Dedifferentiated amniotic fluid mesenchymal stem cell (primary cell): ENCODE data around the gene HECTD1.
"Not testable (repeated sequence)": the region's sequence is repeated elsewhere in the genome, so short reads cannot be mapped to it uniquely, and the experiment has no call there.

Experiments
- DNase-seq: peaks from one replicate; pipeline ENCODE4 v3.0.0-alpha.2; 2016; ENCODE audit errors: extremely low spot score

Gene HECTD1

DNA sequence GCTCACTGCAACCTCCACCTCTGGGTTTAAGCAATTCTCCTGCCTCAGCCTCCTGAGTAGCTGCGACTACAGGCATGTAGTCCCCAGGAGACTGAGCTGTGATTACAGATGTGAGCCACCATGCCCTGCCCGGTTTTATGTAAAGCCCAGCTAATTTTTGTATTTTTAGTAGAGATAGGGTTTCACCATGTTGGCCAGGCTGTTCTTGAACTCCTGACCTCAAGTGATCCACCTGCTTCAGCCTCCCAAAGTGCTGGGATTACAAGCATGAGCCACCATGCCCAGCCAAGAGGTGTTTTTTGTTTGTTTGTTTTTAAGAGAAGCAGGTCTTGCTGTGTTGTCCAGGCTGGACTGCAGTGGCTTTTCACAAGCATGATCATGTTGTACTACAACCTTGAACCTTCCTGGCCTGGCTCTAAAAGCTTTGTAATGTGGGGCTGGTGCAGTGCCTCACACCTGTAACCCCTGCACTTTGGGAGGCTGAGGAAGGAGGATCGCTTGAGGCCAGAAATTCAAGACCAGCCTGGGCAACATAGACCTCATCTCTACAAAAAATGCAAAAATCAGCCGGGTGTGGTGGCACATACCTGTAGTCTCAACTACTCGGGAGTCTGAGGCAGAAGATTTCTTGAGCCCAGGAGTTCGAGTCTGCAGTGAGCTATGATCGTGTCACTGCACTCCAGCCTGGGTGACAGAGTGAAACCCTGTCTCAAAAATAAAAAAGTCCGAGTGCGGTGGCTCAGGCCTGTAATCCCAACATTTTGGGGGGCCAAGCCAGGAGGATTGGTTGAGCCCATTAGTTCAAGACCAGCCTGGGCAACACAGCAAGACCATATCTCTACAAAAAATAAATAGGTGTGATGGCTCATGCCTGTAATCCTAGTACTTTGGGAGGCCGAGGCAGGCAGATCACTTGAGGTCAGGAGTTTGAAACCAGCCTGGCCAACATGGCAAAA is 113.4 kb downstream of the HECTD1 start:
- DNase-seq: not testable (repeated sequence)

DNA sequence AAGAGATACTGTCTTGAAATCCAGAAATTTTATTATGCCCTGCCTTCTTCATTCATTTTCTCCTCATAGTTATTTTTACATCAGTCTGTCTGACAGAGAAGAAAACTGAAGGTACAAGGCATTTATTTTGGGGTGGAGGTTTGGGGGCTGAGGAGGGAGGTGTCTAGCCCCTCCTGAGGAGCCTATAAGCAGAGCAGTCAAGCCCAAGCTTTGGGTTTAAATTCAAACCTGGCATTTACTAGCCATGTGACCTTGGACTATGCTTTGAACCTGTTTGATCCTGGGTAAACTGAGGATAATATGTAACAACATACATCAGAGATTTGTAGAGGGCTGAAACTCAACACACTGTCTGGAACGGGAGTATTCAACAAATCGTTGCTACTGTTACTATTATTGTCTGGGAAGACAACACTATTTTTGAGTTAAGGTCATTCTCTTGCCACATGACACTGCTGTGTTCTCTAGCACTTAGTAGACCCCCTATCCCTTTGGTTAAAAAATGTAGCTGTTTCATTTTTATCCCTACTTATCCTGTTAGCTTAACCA is 115.4 kb downstream of the HECTD1 start:
- no peak for DNase-seq

DNA sequence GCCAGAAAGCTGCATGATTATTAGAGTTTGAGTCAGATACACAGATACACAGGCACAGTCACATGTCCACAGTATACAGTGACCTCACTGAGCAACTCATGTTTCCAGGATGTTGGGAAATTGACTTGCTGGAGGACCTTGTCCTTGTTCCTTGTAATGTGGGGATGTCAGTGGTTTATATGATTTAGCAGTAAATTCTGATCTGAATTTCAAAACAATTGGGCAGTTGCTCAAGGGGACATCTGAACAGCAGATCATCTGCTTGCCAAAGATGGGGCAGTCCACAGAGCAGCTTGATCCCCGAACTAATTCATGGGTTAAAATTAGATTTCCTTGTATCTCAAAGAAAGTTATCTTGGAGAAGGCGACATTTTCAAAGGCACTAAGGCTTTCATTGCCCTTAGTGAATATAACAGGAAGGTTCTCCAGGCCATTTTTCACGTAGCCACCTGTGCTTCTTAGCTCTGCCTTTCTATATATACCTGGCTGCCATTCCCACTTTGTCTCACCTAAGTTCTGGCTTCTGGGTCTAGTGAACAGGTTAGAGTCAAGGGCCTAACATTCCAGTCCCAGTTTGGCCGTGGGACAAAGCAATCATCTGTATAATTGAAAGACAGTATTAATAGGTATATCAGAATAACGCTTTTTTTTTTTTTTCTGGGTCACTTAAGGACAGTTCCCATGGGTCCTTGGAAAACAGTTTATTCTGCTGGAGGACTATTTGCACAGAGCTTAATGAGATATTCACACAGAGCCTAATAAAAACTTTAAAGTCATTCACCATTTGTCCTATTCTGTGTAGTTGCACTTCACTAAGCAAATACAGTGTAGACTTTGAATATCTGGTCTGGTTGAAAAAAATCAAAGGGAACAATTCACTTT is 116.5 kb downstream of the HECTD1 start:
- DNase-seq: peak; percentile 88

DNA sequence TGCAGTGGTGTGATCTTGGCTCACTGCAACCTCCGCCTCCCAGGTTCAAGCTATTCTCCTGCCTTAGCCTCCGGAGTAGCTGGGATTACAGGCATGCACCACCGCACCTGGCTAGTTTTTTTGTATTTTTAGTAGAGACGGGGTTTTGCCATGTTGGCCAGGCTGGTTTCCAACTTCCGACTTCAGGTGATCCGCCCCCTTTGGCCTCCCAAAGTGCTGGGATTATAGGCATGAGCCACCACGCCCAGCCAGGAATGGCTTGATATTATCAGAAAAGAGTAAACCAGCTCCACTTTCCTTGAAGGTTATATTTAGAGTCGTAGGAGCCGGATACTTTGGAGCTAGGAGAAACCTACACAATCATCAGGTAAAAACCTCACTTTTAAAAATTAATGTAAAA is 121.1 kb downstream of the HECTD1 start:
- not testable (repeated sequence) for DNase-seq

DNA sequence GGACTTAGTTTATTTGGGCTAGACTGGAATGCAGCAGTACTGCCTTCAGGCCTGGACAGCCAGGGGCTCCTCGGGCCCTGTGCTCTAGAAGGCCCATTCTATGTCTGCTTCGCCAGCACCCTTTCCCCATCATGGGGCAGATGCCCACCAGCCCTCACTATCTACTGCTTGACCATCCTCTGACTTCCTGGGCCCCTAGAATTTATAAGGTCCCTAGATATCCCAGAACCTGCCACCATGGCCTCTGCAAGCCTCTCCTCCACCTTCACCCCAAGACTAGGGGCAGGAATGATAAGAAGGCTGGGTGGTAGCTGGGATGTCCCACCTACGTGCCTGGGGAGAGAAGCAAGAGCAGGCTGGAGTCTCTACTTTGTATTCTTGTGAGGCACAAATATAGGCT is 122.6 kb downstream of the HECTD1 start:
- DNase-seq: no peak

DNA sequence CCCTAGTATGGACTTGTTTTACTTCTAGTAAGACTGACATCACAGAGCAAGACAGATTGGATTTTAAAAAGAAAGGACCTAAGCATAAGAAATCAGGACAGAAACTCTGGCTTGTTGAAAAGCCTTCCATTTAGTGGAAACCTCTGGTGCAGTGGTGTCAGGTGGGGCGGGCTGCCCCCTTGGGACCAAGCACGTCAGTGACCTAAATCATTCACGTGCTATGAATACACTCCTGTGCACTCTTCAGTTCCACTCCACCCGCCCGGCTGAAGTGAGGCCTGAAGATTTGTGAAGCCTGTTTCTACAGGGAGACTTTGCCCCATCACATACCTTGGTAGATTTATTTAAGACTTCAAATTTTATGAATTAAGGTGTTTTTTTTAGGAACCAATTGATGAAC is 123.2 kb downstream of the HECTD1 start:
- DNase-seq: no peak

DNA sequence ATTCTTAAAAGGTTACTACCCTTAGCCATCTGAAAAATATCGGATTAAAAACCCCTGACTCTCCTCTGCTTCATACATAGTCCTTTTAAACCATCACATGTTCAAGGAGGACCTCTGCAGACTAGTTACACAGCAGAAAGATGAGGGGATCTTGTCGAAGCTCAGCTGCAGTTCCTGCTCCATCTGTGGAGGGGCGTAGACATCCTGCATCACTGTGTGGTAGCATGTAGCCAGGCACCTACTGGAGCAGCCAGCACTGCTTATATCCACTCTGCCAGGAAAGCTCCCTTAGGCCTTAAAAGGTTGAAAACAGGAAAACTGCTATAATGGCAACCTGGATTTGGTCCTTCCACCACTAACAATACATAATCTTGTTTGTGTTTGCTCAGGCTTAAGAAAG is 123.8 kb downstream of the HECTD1 start:
- no peak for DNase-seq

DNA sequence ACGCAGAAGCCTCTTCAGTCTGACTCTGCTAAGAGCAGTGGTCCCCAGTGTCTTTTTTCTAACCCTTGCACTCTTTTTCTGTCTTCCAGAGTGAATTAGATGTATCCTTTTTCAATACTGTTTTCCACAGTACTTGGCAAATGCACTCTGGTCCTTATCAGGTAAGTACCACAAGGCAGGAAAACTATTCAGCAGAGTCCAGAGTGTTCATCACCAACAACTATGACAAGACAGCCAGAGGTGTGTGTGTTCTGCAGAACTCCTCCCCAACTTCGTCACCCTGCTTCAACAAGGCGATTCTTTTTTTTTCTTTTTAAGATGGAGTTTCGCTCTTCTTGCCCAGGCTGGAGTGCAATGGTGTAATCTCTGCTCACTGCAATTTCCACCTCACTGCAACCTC is 127.1 kb downstream of the HECTD1 start:
- DNase-seq: no peak

DNA sequence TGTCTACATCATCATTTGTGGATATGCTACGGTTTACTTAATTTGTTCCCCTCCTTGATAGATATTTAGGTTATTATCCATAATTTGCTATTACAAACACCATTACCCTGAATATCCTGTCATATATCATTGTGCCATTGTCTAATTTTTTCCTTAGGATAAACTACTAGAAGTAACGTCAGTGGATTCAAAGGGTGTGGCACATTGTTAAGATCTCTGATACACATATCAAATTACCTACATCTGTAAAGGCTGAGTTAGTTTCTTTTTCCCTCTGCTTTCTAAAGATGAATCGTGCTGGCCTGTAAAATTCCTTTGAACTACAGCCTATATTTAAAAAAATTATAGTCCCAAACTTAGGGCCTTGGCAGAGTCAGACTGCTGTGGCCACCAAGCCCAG is 127.5 kb downstream of the HECTD1 start:
- DNase-seq: peak; percentile 82

DNA sequence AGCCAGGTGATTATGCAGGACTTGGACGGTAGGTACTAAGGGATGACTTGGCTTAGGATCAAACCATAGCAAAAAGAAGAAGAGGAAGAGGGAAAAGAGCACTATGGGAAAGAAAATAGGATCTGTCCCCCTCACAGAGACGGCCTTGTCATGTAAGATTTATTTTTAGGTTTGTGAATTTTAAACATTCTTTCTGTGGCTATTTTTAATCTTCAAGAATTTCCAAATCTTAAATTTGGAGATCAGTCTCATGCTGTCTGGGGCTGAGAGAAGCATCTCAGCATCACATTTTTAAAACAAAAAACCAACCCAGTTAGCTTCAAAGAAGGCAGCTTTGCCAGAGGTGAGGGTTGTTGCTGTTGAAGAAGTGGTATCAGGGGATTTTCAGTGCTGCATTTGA is 128.8 kb downstream of the HECTD1 start:
- DNase-seq: no peak

DNA sequence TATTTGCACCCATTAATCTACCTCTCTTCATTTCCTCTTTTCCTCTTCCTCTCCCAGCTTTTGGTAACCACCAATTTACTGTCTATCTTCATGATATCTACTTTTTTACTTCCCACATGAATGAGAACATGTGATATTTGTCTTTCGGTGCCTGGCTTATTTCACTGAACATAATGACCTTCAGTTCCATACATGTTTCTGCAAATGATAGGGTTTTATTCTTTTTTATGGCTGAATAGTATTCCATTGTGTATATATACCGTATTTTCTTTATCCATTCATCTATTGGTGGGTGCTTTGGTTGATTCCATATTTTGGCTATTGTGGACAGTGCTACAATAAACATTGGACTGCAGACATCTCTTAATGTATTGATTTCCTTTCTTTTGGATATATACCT is 132.4 kb downstream of the HECTD1 start:
- DNase-seq: no peak

DNA sequence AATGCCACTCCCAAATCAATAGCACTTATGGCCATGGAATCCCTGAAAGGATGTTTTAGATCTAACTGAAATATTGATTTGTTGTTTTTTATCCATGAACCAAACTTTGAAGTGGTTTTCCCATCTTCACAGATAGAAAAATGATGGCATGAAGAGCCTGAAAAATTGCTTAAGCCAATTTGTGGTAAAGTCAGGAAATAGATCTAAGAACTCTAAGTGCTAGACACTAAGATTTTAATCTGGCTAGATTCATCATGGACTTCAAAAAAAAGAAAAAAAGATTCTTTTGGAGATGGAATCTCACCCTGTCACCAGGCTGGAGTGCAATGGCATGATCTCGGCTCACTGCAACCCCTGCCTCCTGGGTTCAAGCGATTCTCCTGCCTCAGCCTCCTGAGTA is 136.4 kb downstream of the HECTD1 start:
- no peak for DNase-seq

DNA sequence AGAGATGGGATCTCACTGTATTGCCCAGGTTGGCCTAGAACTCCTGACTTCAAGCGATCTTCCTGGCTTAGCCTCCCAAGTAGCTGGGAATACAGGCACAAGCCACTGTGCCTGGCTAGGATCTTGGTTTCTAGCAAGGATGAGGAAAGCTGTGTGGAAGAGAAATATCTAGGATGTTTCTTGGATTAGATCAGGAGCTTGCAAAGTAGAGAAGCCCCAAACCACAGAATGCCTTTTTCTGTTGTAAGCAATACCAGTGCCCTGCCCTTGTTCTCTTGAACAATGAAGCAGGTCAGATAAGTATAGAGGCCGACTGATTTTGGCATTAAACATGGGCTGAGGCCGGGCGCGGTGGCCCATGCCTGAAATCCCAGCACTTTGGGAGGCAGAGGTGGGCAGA is 137.2 kb downstream of the HECTD1 start:
- DNase-seq: peak; percentile 91

DNA sequence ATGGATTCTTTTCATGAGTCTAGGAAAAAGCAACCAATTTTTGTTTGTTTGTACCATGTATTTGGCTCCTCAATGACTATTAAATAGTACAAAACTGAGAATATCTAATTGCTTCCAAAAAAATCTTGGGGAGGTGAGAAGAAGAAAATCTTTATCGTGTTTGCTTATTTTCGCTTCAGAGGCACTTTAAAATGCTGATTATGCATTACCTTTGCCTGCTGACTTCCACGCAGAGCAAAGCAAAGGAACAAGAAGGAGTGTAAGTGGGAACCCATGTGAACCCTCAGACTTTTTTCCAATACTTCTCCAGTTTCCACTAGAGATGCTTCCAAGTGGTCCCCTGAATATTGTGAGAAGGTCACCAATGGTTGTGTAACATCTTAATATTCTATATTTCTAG is 138.2 kb downstream of the HECTD1 start:
- no peak for DNase-seq

DNA sequence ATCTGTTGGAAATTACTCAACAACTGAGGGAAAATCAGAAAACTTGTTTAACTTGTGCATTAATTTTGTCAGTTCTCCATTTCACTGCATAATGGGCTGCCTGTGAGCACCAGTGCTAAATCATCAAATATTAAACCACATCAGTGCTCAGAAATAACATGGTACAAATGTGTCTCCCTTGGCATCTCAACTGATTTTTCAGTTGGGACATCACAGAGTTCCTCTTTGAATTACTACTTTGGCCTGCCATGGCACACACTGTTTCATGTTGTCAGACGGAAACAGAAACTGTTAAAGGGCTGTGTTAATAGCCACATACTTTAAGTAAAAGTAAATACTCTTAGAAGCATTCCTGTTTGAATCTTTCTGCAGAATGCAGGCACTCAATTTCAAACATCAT is 139.4 kb downstream of the HECTD1 start:
- no peak for DNase-seq

DNA sequence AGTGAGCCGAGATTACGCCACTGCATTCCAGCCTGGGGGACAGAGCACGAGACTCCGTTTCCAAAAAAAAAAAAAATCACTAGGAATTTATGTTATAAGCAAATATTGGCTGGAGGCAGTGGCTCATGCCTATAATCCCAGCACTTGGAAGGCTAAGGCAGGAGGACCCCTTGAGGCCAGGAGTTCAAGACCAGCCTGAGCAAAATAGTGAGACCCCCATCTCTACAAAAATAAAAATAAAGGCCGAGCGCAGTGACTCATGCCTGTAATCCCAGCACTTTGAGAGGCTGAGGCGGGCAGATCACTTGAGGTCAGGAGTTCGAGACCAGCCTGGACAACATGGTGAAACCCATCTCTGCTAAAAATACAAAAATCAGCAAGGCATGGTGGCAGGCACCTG is 144.7 kb downstream of the HECTD1 start:
- DNase-seq: not testable (repeated sequence)

DNA sequence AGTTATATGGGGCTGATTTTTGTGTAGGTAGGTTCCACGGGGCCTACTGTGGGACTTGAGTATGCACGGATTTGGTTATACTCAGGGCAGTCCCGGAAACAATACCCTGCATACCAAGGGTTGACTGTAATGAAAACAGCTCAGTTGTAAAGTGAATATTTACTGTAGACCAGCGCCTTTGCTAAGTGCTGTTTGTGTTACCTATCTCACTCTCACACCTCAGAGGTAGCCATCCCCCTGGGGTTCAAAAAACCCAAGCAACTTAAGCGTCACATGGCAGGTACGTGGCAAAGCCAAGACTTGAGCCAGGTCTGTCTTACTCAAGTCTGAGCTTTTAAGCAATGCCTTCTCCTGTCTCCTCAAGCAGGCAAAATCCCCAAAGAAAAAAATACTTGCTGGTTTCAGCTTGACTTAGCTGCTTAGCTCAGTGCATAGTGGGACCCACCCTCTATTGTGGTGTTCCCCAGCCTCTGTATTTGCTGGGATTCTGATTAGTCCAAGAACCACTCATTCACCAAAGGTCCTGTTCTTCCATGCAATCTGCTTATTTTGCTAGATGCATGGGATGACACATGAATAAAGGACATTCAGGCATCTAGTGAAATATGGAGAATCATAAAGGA is 147.2 kb downstream of the HECTD1 start:
- no peak for DNase-seq

DNA sequence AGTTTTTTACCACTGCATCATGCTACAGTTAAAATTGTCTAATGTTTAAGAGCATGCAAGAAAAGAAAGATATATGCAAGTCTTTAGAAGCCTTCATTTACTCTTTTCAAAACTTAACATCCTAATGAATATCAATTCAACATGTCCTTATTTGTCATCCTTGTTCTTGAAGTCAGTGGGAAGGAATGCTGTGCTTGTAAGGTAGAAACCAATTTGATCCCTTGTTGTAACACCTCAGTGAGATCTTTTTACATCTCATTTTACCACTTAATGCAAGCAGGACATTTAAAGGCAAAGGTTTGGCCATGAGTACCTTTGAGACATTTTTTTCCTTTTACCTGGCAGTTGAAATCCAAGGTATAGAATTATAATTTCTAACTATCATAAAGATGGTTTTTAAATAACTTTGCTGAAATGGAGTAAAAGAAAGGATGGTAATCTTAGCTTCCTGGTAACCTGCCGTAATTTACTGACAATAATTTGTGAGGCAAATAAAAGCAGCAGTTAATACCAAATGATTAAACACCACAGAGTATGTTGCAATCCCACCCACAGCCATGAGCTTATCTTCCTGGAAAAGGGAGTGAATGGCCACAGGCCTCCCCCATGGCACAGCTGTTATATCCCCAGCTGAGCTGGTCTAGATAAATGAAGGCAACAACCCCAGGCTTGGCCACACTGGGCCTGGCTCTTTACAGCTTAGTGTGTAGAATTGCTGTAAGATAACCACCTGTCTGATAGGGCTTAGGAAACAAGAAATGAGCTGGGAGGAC is 148.3 kb downstream of the HECTD1 start:
- DNase-seq: peak; percentile 54

DNA sequence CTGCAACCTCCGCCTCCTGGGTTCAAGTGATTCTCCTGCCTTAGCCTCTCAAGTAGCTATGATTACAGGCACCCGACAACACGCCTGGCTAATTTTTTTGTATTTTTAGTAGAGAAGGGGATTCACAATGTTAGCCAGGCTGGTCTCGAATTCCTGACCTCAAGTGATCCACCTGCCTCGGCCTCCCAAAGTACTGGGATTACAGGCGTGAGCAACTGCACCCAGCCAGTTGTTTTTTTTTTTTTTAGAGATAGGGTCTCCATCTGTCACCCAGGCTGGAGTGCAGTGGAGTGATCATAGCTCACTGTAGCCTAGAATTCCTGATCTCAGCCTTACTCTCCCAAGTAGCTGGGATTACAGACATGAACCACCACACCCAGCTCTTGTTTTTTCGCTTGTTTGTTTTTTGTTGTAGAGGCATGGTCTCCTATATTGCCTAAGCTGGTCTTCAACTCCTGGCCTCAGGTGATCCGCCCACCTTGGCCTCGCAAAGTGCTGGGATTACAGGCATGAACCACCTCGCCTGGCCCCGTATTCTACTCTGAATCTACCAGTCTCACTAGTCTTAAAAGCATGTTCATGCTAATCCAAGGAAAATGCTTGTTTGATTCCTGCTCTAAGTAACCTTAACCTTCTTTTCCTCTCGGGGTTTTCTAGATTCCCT is 149.8 kb downstream of the HECTD1 start:
- DNase-seq: no peak

DNA sequence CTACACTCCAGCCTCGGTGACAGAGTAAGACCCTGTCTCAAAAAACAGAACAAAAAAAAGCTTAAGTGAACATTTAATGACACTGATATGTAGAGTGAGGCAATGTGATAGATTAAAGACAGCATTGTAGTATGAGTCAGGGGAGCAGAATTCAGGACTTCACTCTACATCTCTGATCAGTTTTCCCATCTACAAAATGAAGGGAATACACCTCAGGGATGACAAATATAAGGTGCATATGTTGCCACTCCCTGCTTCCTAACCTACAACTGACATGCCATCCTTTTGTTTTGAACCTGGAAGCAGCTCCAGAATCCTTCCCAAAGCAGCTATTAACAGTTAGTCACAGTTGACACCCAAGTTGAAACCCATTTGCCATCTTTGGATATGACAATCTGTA is 150.6 kb downstream of the HECTD1 start:
- DNase-seq: no peak
